ENCODE data around the gene GLRX5. TPM values are rescaled to one million over a fixed set of nuclear protein-coding genes. Genes with fewer than 3 reads are reported as not detected.
A peak's percentile ranks its signal among the peaks of the same experiment; 100 is the strongest.

GLRX5 gene
- total RNA-seq, result 10 to 100 TPM; 16.7 to 26.0 (median 23.4) TPM
- total RNA-seq (2013), result 33.1 TPM

DNA sequence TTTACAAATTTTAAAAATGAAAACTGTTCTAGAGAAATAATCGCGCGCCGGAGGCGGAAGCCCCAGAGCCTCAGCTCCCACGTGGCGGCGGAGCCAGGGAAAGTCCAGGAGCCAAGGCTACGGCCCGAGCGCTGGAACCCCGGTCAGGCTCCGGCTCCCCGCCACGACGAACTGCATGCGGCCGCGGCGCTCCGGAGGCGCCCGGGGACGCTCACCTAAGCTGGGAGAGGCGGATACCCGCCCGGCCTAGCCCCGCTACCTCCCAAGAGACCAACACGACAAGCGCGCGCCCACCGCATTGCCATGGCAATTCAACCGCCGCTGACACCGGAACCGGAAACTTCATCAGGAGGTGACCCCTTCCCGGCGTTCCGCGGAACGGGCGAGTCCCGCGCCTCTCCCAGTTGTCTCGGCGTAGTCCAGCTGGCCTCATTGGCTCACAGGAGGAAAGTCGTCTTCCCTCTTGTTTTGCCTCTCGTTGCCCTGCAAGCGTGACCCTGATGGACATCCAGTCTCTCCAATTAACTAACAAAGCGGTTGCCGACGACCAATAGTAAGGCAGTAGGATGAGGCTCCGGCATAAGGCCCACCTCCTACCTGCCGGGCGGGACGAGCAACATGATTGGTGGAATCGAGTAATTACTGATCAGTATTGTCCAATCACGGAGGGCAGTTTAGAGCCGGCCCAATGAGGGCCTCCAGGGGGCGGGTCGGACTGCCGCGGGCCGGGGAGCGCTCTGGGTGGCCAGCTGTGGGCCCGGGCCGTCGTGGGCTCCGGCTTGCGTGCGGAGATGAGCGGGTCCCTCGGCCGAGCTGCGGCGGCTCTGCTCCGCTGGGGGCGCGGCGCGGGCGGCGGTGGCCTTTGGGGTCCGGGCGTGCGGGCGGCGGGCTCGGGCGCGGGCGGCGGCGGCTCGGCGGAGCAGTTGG is at the start of gene GLRX5:
Gene GLRX5, plus strand, starts transcription at position 752 of the 927 bp plus-strand sequence. Its CDS starts 40 bp downstream, at position 792.
- WGBS (ENCODE audit: insufficient coverage), result under 1% methylated on average over 97 of the region's 97 CpGs
- Histone ChIP-seq H3K36me3 (ENCODE audit: control insufficient read depth, insufficient read depth, low read length) (no peaks in the 10 kb centered on the region), H3K27me3 (ENCODE audit: control insufficient read depth, insufficient read depth, low read length) (no peaks in the 10 kb centered on the region), H3K27ac (ENCODE audit: low read length) (peak within 1 kb of the TSS; percentile 89), H3K9me3 (ENCODE audit: control insufficient read depth, insufficient read depth, low read length) (no peaks in the 10 kb centered on the region), H3K4me3 (ENCODE audit: low read length) (peak within 1 kb of the TSS; percentile 58), H3K4me1 (ENCODE audit: control insufficient read depth, insufficient read depth, low read length) (peaks cover 20% of the 10 kb centered on the region)
- no peaks in the 10 kb centered on the region for H3K27me3 Mint-ChIP-seq (ENCODE audit: low read depth in 2 of 2)
- H3K4me1 Mint-ChIP-seq, result peaks cover 63 to 69% of the 10 kb centered on the region in 2 donors
- peak within 1 kb of the TSS; percentile 97 for H3K4me3 Mint-ChIP-seq
- no peaks in the 10 kb centered on the region for H3K36me3 Mint-ChIP-seq
- H3K27ac Mint-ChIP-seq, result peak within 1 kb of the TSS; percentile 95 to 96
- ATAC-seq (peak; percentile 85 to 94 (median 86)), DNase-seq (peak; percentile 95 to 99)
- intact Hi-C loops (cut with micrococcal nuclease), result loop anchor here (1.0 to 5.0 kb wide), 3 partner anchors 18 to 828 kb away; partner anchors contain the start of genes ATG2B, DICER1, GSKIP and SYNE3
- H3K9me3 Mint-ChIP-seq, result no peaks in the 10 kb centered on the region
- TF ChIP-seq, protein P1, sequence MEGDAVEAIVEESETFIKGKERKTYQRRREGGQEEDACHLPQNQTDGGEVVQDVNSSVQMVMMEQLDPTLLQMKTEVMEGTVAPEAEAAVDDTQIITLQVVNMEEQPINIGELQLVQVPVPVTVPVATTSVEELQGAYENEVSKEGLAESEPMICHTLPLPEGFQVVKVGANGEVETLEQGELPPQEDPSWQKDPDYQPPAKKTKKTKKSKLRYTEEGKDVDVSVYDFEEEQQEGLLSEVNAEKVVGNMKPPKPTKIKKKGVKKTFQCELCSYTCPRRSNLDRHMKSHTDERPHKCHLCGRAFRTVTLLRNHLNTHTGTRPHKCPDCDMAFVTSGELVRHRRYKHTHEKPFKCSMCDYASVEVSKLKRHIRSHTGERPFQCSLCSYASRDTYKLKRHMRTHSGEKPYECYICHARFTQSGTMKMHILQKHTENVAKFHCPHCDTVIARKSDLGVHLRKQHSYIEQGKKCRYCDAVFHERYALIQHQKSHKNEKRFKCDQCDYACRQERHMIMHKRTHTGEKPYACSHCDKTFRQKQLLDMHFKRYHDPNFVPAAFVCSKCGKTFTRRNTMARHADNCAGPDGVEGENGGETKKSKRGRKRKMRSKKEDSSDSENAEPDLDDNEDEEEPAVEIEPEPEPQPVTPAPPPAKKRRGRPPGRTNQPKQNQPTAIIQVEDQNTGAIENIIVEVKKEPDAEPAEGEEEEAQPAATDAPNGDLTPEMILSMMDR (IDR thresholded peaks at IDR 0.05), result no peak

DNA sequence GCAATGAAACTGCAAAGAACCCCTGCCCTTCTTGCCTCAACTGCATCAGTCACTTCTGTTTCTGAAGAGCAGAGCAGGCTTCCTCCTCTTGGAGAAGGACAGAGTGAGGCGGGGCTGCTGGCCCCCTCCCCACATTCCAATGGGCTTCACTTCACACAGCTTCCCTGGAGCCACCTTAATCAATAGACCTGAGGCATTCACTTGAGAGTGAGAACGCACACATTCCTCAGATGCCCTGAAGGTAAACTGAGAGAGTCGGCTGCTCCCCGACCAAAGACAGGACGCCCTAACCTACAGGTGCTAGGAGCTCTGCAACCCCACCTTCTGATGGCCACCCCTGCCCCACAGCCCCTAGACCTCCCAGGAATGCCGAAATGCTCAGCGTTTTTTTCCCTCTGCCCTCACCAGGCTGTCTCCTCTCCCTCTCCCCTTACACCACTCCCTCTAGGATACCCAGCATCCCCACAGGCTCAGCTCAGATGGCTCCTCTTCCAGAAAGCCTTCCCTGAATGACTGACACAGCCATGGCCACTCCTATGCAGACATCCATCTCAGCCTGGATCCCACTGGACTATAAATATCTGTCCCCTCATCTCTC is 49.5 kb upstream of the GLRX5 start:
- Histone ChIP-seq H3K9me3 (ENCODE audit: control insufficient read depth, insufficient read depth, low read length) (no peaks in the 10 kb centered on the region), H3K36me3 (ENCODE audit: control insufficient read depth, insufficient read depth, low read length) (no peaks in the 10 kb centered on the region), H3K27ac (ENCODE audit: low read length) (no peak overlapping the region), H3K4me1 (ENCODE audit: control insufficient read depth, insufficient read depth, low read length) (peaks cover 18% of the 10 kb centered on the region), H3K27me3 (ENCODE audit: control insufficient read depth, insufficient read depth, low read length) (no peaks in the 10 kb centered on the region), H3K4me3 (ENCODE audit: low read length) (no peak overlapping the region)
- no peak for ATAC-seq
- H3K4me3 Mint-ChIP-seq, result no peak overlapping the region
- no peaks in the 10 kb centered on the region for H3K27me3 Mint-ChIP-seq (ENCODE audit: low read depth in 2 of 2)
- intact Hi-C loops (cut with micrococcal nuclease), result no loop called here
- DNase-seq, result no peak
- no peaks in the 10 kb centered on the region for H3K9me3 Mint-ChIP-seq
- TF ChIP-seq, protein P1 (IDR thresholded peaks at IDR 0.05), result no peak
- H3K27ac Mint-ChIP-seq, result peak overlapping the region in 1 of 2 donors; percentile 15
- peaks cover 10 to 48% of the 10 kb centered on the region in 2 donors for H3K4me1 Mint-ChIP-seq
- no peaks in the 10 kb centered on the region for H3K36me3 Mint-ChIP-seq
- 93% methylated on average over 7 of the region's 7 CpGs for WGBS (ENCODE audit: insufficient coverage)

DNA sequence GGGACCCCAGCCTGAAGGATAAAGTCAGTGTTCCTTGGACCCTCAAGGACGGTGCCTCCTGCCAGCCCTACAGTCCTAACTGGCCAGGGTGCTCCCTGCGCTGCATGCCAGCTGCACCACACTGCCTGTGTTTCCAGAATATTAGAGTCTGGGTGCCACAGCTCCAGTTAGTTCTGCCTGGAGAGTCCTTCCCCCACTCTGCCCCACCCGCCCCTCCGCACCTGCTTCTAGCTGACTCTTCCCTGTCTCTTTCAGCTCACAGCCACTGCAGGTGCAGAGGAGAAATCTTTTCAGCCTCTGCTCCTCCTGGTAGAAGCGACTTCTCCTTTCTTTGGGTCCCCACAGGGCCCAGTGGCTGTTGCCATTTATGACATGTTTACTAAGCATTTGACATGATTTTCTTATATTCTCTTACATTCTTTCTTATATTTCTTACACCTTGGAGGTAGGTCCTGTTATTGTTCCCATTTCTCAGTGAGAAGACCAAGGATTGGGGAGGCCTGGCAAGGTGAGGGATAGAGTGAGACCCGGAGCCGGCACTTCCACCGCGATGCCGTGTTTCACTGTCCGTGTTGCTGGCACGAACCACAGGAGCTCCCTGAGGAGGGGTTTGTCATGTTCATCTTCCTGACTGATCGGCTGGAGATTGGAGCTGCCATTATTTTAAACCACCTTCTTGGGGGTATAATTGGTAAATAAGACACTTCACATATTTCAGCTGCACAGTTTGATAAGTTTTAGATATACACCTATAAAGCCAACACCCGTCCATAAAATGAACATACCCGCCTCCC is 47.8 kb upstream of the GLRX5 start:
- H3K4me1 ChIP-seq (ENCODE audit: control insufficient read depth, insufficient read depth, low read length), result peaks cover 7% of the 10 kb centered on the region
- WGBS (ENCODE audit: insufficient coverage), result 83% methylated on average over 13 of the region's 15 CpGs
- H3K36me3 ChIP-seq (ENCODE audit: control insufficient read depth, insufficient read depth, low read length), result no peaks in the 10 kb centered on the region
- Mint-ChIP-seq H3K27me3 (ENCODE audit: low read depth in 2 of 2) (no peaks in the 10 kb centered on the region), H3K4me1 (peaks cover 15 to 35% of the 10 kb centered on the region in 2 donors), H3K27ac (no peak overlapping the region), H3K36me3 (no peaks in the 10 kb centered on the region), H3K9me3 (no peaks in the 10 kb centered on the region), H3K4me3 (no peak overlapping the region)
- DNase-seq (no peak), ATAC-seq (no peak)
- H3K9me3 ChIP-seq (ENCODE audit: control insufficient read depth, insufficient read depth, low read length), result no peaks in the 10 kb centered on the region
- intact Hi-C loops (cut with micrococcal nuclease), result no loop called here
- H3K27ac ChIP-seq (ENCODE audit: low read length), result no peak overlapping the region
- no peak overlapping the region for H3K4me3 ChIP-seq (ENCODE audit: low read length)
- no peaks in the 10 kb centered on the region for H3K27me3 ChIP-seq (ENCODE audit: control insufficient read depth, insufficient read depth, low read length)
- TF ChIP-seq, protein P1 (IDR thresholded peaks at IDR 0.05), result no peak

Measured in natural killer cell (primary cell).